22Rv1 (cell line): Measurements from ENCODE around the gene ALPI.

Source experiments
- CTCF ChIP-seq: fragments of 450-650 bp; IDR thresholded peaks from 2 replicates; pipeline ENCODE4 v1.5.1; 2017; ENCODE audit warnings: mild to moderate bottlenecking
- ZFX ChIP-seq: fragments of 450-650 bp; IDR thresholded peaks from 2 replicates; pipeline ENCODE4 v1.6.1; 2017; ENCODE audit warnings: antibody characterized with exemption, borderline replicate concordance

- TF ChIP-seq CTCF: peak; percentile 19
- no peak for TF ChIP-seq ZFX
These were observed 16.2 kb upstream of the ALPI start for GRCh38 chr2:232439758-232440135.
